Stomach (tissue), 9 donors: ENCODE data around the gene SOX5. TPM values are rescaled to one million over a fixed set of nuclear protein-coding genes. Genes with fewer than 3 reads are reported as not detected.
A peak's percentile ranks its signal among the peaks of the same experiment; 100 is the strongest.

Experiments used
- DNase-seq, 2 donors: peaks; one replicate each; pipeline versions ENCODE4 v3.0.0 to v3.0.0-alpha.2; 2013 to 2019
- H3K27ac ChIP-seq, 5 donors: fragments of 200-600 bp in 4 of 5; sonication (generic) in 4 of 5; one replicate each; pipeline ENCODE4 v1.5.1; 2013 to 2019; ENCODE audit warnings: mild to moderate bottlenecking in 1 of 5, moderate library complexity in 1 of 5
- H3K27me3 ChIP-seq, 3 donors: fragments of 200-600 bp; sonication (generic); one replicate each; pipeline ENCODE4 v1.5.1; 2017 to 2019; ENCODE audit warnings: mixed run types in 1 of 3
- H3K36me3 ChIP-seq, 4 donors: fragments of 200-600 bp; sonication (generic); 1 replicate in 3 of 4; 2 replicates in 1 of 4; pipeline ENCODE4 v1.5.1; 2016 to 2019
- H3K4me1 ChIP-seq, 4 donors: fragments of 200-600 bp; sonication (generic); one replicate each; pipeline ENCODE4 v1.5.1; 2016 to 2019
- H3K4me3 ChIP-seq, 4 donors: fragments of 200-600 bp; sonication (generic) in 3 of 4; one replicate each; pipeline ENCODE4 v1.5.1; 2016 to 2019; ENCODE audit warnings: mild to moderate bottlenecking in 1 of 4
- H3K9me3 ChIP-seq, 4 donors: fragments of 200-600 bp; sonication (generic); one replicate each; pipeline ENCODE4 v1.5.1; 2016 to 2019
- CTCF ChIP-seq, 7 experiments: fragments of 450-650 bp in 4 of 7; fragments of 200-600 bp in 3 of 7; sonication (generic) in 3 of 7; IDR thresholded peaks; one replicate each; pipeline ENCODE4 v1.5.1; 2016 to 2019; ENCODE audit warnings: antibody characterized with exemption in 7 of 7, control low read depth in 2 of 7, mild to moderate bottlenecking in 1 of 7
- EP300 ChIP-seq: sonication (generic); formaldehyde crosslinking; IDR thresholded peaks from one replicate; pipeline ENCODE4 v1.6.1; 2017; ENCODE audit warnings: antibody characterized with exemption
- POLR2A ChIP-seq, 4 donors: fragments of 450-650 bp; IDR thresholded peaks; one replicate each; pipeline ENCODE4 v1.6.1; 2016; ENCODE audit warnings: antibody characterized with exemption in 4 of 4, control low read depth in 2 of 4, mild to moderate bottlenecking in 1 of 4, moderate library complexity in 1 of 4
- POLR2AphosphoS5 ChIP-seq, 3 donors: sonication (generic); formaldehyde crosslinking; IDR thresholded peaks; one replicate each; pipeline ENCODE4 v1.6.1; 2016; ENCODE audit warnings: antibody characterized with exemption in 3 of 3
- WGBS, 5 donors: extraction: QIAGEN DNeasy Blood & Tissue Kit in 3 of 5; methylation state at CpG; one replicate each; pipeline versions ENCODE4 v1.1.5 to v1.1.7; 2013 to 2018; 5-methylcytosine and 5-hydroxymethylcytosine counted together
- intact Hi-C: fragments of 100-400 bp; cut with DNase I; formaldehyde crosslinking; loops from one replicate; pipeline ENCODE4 v1.15.1; 2023; ENCODE audit warnings: low total_unique reads
- polyA plus RNA-seq, 3 donors: library from polyadenylated mRNA; stranded (reverse); fragments of 200-250 nt; gene quantifications; one replicate each; pipeline ENCODE4 v1.2.3, GENCODE V29; 2013
- total RNA-seq, 5 donors: library from RNA; depleted of rRNA; stranded (reverse); fragments of >200 nt; gene quantifications; one replicate each; pipeline versions ENCODE4 v1.1.0 to v1.2.3, GENCODE V29; 2014 to 2016
- donor health status: healthy with polysubstance abuse.
- donor health status: Bipolar disorder and iron deficiency.
- donor health status: healthy.

Gene SOX5
- total and polyA plus RNA-seq, 8 donors, result 0.85 to 57.2 (median 4.6) TPM

- Histone ChIP-seq H3K27me3 (no peaks in the 10 kb centered on the region), H3K36me3 (peaks cover 0 to 20% (median 2%) of the 10 kb centered on the region in 4 donors), H3K27ac (no peak overlapping the region), H3K9me3 (no peaks in the 10 kb centered on the region), H3K4me1 (no peaks in the 10 kb centered on the region), H3K4me3 (no peak overlapping the region)
- intact Hi-C loops, result no loop called here
- WGBS, 5 donors, result 87 to 97% (median 90%) methylated on average over 1 of the region's 1 CpG
- TF ChIP-seq EP300, result no peak
- no peak for TF ChIP-seq POLR2A (IDR thresholded peaks at IDR 0.05)
- TF ChIP-seq CTCF (IDR thresholded peaks at IDR 0.05), result no peak
- TF ChIP-seq POLR2AphosphoS5 (IDR thresholded peaks at IDR 0.05), result no peak
- DNase-seq, result no peak
These were observed 415.8 kb downstream of the SOX5 start for GRCh38 chr12:23533699-23534098.

- TF ChIP-seq EP300 (no peak), POLR2AphosphoS5 (IDR thresholded peaks at IDR 0.05) (no peak), POLR2A (IDR thresholded peaks at IDR 0.05) (no peak), CTCF (IDR thresholded peaks at IDR 0.05) (no peak)
- DNase-seq, result peak in 1 of 2 donors; percentile 23
- Histone ChIP-seq H3K4me1 (no peaks in the 10 kb centered on the region), H3K36me3 (peaks cover 0 to 20% (median 2%) of the 10 kb centered on the region in 4 donors), H3K27me3 (no peaks in the 10 kb centered on the region), H3K9me3 (no peaks in the 10 kb centered on the region), H3K27ac (no peak overlapping the region), H3K4me3 (no peak overlapping the region)
- intact Hi-C loops, result no loop called here
These were observed 416.2 kb downstream of the SOX5 start for GRCh38 chr12:23533265-23533664.

GRCh38 chr12:23528316-23528715 is 421.2 kb downstream of the SOX5 start:
- intact Hi-C loops, result no loop called here
- DNase-seq, result no peak
- WGBS, 5 donors, result 91 to 100% (median 96%) methylated on average over 1 of the region's 1 CpG

GRCh38 chr12:23525450-23526072 is 423.9 kb downstream of the SOX5 start:
- no peaks in the 10 kb centered on the region for H3K27me3 ChIP-seq
- intact Hi-C loops, result no loop called here
- no peaks in the 10 kb centered on the region for H3K4me1 ChIP-seq
- no peaks in the 10 kb centered on the region for H3K36me3 ChIP-seq
- H3K27ac ChIP-seq, result no peak overlapping the region
- no peak for DNase-seq
- H3K4me3 ChIP-seq, result no peak overlapping the region
- no peak for TF ChIP-seq POLR2A (IDR thresholded peaks at IDR 0.05)
- TF ChIP-seq POLR2AphosphoS5 (IDR thresholded peaks at IDR 0.05), result no peak
- TF ChIP-seq CTCF (IDR thresholded peaks at IDR 0.05), result no peak
- no peak for TF ChIP-seq EP300
- 56 to 64% (median 57%) methylated on average over 5 of the region's 5 CpGs for whole genome bisulfite sequencing, 5 donors
- peaks cover 0 to 15% (median 9%) of the 10 kb centered on the region in 4 donors for H3K9me3 ChIP-seq

More at GRCh38 chr12:23528316-23528715, 421.2 kb downstream of the SOX5 start:
- no peak overlapping the region for H3K4me3 ChIP-seq
- no peak overlapping the region for H3K27ac ChIP-seq
- TF ChIP-seq CTCF (IDR thresholded peaks at IDR 0.05), result no peak
- TF ChIP-seq EP300, result no peak
- TF ChIP-seq POLR2AphosphoS5 (IDR thresholded peaks at IDR 0.05), result no peak
- no peak for TF ChIP-seq POLR2A (IDR thresholded peaks at IDR 0.05)
- no peaks in the 10 kb centered on the region for H3K27me3 ChIP-seq
- H3K9me3 ChIP-seq, result peaks cover 0 to 8% (median 4%) of the 10 kb centered on the region in 4 donors
- H3K36me3 ChIP-seq, result no peaks in the 10 kb centered on the region
- no peaks in the 10 kb centered on the region for H3K4me1 ChIP-seq
